ENCODE results near the gene SLC2A13.

DNA sequence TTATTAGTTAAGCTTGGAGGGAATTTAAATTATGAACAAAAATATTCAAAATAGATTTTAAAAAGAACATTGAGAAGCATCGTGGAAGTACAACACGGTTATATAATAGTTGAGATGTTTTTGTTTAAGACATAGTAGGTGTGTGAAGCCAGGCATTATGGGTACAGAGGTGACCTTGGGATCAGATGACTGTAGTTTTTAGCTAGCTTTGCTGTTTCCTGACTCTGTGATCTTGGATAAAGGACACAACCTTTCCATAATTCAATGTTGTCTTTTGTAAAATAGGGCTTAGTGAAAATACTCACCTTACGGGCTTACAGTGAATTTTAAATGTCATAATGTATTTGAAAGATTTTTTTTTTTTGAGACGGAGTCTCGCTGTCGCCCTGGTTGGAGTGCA, 239.7 kb downstream of the SLC2A13 start:
- TF ChIP-seq, protein P1, sequence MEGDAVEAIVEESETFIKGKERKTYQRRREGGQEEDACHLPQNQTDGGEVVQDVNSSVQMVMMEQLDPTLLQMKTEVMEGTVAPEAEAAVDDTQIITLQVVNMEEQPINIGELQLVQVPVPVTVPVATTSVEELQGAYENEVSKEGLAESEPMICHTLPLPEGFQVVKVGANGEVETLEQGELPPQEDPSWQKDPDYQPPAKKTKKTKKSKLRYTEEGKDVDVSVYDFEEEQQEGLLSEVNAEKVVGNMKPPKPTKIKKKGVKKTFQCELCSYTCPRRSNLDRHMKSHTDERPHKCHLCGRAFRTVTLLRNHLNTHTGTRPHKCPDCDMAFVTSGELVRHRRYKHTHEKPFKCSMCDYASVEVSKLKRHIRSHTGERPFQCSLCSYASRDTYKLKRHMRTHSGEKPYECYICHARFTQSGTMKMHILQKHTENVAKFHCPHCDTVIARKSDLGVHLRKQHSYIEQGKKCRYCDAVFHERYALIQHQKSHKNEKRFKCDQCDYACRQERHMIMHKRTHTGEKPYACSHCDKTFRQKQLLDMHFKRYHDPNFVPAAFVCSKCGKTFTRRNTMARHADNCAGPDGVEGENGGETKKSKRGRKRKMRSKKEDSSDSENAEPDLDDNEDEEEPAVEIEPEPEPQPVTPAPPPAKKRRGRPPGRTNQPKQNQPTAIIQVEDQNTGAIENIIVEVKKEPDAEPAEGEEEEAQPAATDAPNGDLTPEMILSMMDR (IDR thresholded peaks at IDR 0.05), result no peak
- TF ChIP-seq POLR2A (IDR thresholded peaks at IDR 0.05), result no peak
